HUES6 (cell line): ENCODE measurements around the gene DCC.

Experiments
- H3K27ac ChIP-seq: 2 replicates; pipeline ENCODE4 v1.7.0; 2013; ENCODE audit warnings: low read depth, mild to moderate bottlenecking, low read length, inconsistent platforms
- H3K27me3 ChIP-seq: 2 replicates; pipeline ENCODE4 v1.6.1; 2013; ENCODE audit warnings: low read length; ENCODE audit not compliant: control insufficient read depth, insufficient read depth
- H3K36me3 ChIP-seq: 2 replicates; pipeline ENCODE4 v1.6.1; 2013; ENCODE audit warnings: low read length; ENCODE audit not compliant: control insufficient read depth, insufficient read depth
- H3K4me1 ChIP-seq: 2 replicates; pipeline ENCODE4 v1.6.1; 2013; ENCODE audit warnings: low read length; ENCODE audit not compliant: control insufficient read depth, insufficient read depth
- H3K4me3 ChIP-seq: 2 replicates; pipeline ENCODE4 v1.5.1; 2013; ENCODE audit warnings: low read depth, low read length
- H3K9ac ChIP-seq: one replicate; pipeline ENCODE4 v1.6.1; 2013; ENCODE audit warnings: mild to moderate bottlenecking, low read length
- H3K9me3 ChIP-seq: 2 replicates; pipeline ENCODE4 v1.6.1; 2013; ENCODE audit warnings: low read depth, low read length; ENCODE audit not compliant: control insufficient read depth, insufficient read depth

Gene DCC

GRCh38 chr18:53025247-53025646 is 685.2 kb downstream of the DCC start:
- Histone ChIP-seq H3K27me3 (no peaks in the 10 kb centered on the region), H3K4me1 (no peaks in the 10 kb centered on the region), H3K9ac (no peak overlapping the region), H3K4me3 (no peak overlapping the region), H3K36me3 (no peaks in the 10 kb centered on the region), H3K9me3 (no peaks in the 10 kb centered on the region), H3K27ac (no peak overlapping the region)

GRCh38 chr18:53028565-53028964 is 688.6 kb downstream of the DCC start:
- Histone ChIP-seq H3K9me3 (no peaks in the 10 kb centered on the region), H3K36me3 (no peaks in the 10 kb centered on the region), H3K4me1 (no peaks in the 10 kb centered on the region), H3K4me3 (no peak overlapping the region), H3K27ac (no peak overlapping the region), H3K27me3 (no peaks in the 10 kb centered on the region), H3K9ac (no peak overlapping the region)

- H3K27ac ChIP-seq: no peak overlapping the region
- no peak overlapping the region for H3K4me3 ChIP-seq
- no peaks in the 10 kb centered on the region for H3K36me3 ChIP-seq
- no peaks in the 10 kb centered on the region; the same call in 1 of the 2 replicates for H3K27me3 ChIP-seq
- H3K9me3 ChIP-seq: no peaks in the 10 kb centered on the region
- no peaks in the 10 kb centered on the region for H3K4me1 ChIP-seq
- H3K9ac ChIP-seq: no peak overlapping the region
These were observed 693.1 kb downstream of the DCC start for GRCh38 chr18:53033128-53033527.

GRCh38 chr18:53038608-53039007 is 698.6 kb downstream of the DCC start:
- H3K27me3 ChIP-seq: no peaks in the 10 kb centered on the region; the same call in 1 of the 2 replicates
- H3K4me1 ChIP-seq: no peaks in the 10 kb centered on the region
- no peak overlapping the region for H3K27ac ChIP-seq
- no peaks in the 10 kb centered on the region for H3K9me3 ChIP-seq
- H3K4me3 ChIP-seq: no peak overlapping the region
- no peak overlapping the region for H3K9ac ChIP-seq
- no peaks in the 10 kb centered on the region for H3K36me3 ChIP-seq

- H3K36me3 ChIP-seq: no peaks in the 10 kb centered on the region
- H3K9me3 ChIP-seq: no peaks in the 10 kb centered on the region
- no peak overlapping the region for H3K9ac ChIP-seq
- H3K4me3 ChIP-seq: no peak overlapping the region
- H3K27me3 ChIP-seq: no peaks in the 10 kb centered on the region; the same call in 1 of the 2 replicates
- no peaks in the 10 kb centered on the region for H3K4me1 ChIP-seq
- no peak overlapping the region for H3K27ac ChIP-seq
These were observed 700.3 kb downstream of the DCC start for GRCh38 chr18:53040286-53040685.

- Histone ChIP-seq H3K4me3 (no peak overlapping the region), H3K27me3 (no peaks in the 10 kb centered on the region), H3K27ac (no peak overlapping the region), H3K9me3 (no peaks in the 10 kb centered on the region), H3K36me3 (no peaks in the 10 kb centered on the region), H3K4me1 (no peaks in the 10 kb centered on the region), H3K9ac (no peak overlapping the region)
These were observed 716.1 kb downstream of the DCC start for GRCh38 chr18:53056064-53056463.

GRCh38 chr18:53070788-53071187 is 730.8 kb downstream of the DCC start:
- Histone ChIP-seq H3K27me3 (no peaks in the 10 kb centered on the region), H3K36me3 (no peaks in the 10 kb centered on the region), H3K9ac (no peak overlapping the region)

GRCh38 chr18:53080687-53081086 is 740.7 kb downstream of the DCC start:
- H3K27me3 ChIP-seq: no peaks in the 10 kb centered on the region
- H3K4me1 ChIP-seq: no peaks in the 10 kb centered on the region; the same call in 1 of the 2 replicates
- H3K27ac ChIP-seq: no peak overlapping the region
- H3K36me3 ChIP-seq: no peaks in the 10 kb centered on the region
- H3K9me3 ChIP-seq: no peaks in the 10 kb centered on the region
- no peak overlapping the region for H3K4me3 ChIP-seq
- H3K9ac ChIP-seq: no peak overlapping the region

More at GRCh38 chr18:53070788-53071187, 730.8 kb downstream of the DCC start:
- H3K27ac ChIP-seq: no peak overlapping the region
- no peaks in the 10 kb centered on the region for H3K9me3 ChIP-seq
- no peaks in the 10 kb centered on the region for H3K4me1 ChIP-seq
- no peak overlapping the region for H3K4me3 ChIP-seq

GRCh38 chr18:53093636-53094035 is 753.6 kb downstream of the DCC start:
- no peaks in the 10 kb centered on the region for H3K27me3 ChIP-seq
- H3K4me3 ChIP-seq: no peak overlapping the region
- no peaks in the 10 kb centered on the region for H3K36me3 ChIP-seq
- H3K9me3 ChIP-seq: no peaks in the 10 kb centered on the region
- no peak overlapping the region for H3K27ac ChIP-seq
- no peaks in the 10 kb centered on the region for H3K4me1 ChIP-seq
- no peak overlapping the region for H3K9ac ChIP-seq

GRCh38 chr18:53101536-53102105 is 761.6 kb downstream of the DCC start:
- Histone ChIP-seq H3K36me3 (no peaks in the 10 kb centered on the region), H3K27me3 (no peaks in the 10 kb centered on the region), H3K27ac (no peak overlapping the region), H3K9me3 (peaks cover 10% of the 10 kb centered on the region; the same call in 1 of the 2 replicates), H3K4me3 (no peak overlapping the region), H3K9ac (no peak overlapping the region), H3K4me1 (no peaks in the 10 kb centered on the region)

- H3K27ac ChIP-seq: no peak overlapping the region
- 0 out of 2 replicates have a peak, but pooled peaks cover 4% of the 10 kb centered on the region for H3K4me1 ChIP-seq
- H3K4me3 ChIP-seq: no peak overlapping the region
- H3K9me3 ChIP-seq: no peaks in the 10 kb centered on the region
- no peaks in the 10 kb centered on the region for H3K27me3 ChIP-seq
- H3K36me3 ChIP-seq: no peaks in the 10 kb centered on the region
- H3K9ac ChIP-seq: no peak overlapping the region
These were observed 774.4 kb downstream of the DCC start for GRCh38 chr18:53114441-53114840.
